Panc1 (cell line): ENCODE measurements around the gene NEAT1.

ENCODE experiments used
- SIN3A ChIP-seq: IDR thresholded peaks from 2 replicates; pipeline ENCODE4 v1.6.1; 2012; ENCODE audit warnings: low read depth, mild to moderate bottlenecking, low read length, moderate library complexity, borderline replicate concordance; ENCODE audit not compliant: insufficient read depth
- TCF7L2 ChIP-seq: IDR thresholded peaks from 2 replicates; pipeline ENCODE4 v1.6.1; 2011; ENCODE audit warnings: mild to moderate bottlenecking, low read depth, low read length, inconsistent platforms
- TF ChIP-seq, protein P1 (sequence below), 2 experiments: IDR thresholded peaks; 2 replicates each; pipeline ENCODE4 v1.6.1; 2011 to 2012; ENCODE audit warnings: low read depth in 2 of 2, control low read depth in 1 of 2, low read length in 1 of 2, mild to moderate bottlenecking in 1 of 2, moderate library complexity in 1 of 2; ENCODE audit not compliant: insufficient read depth in 1 of 2
- TF ChIP-seq, protein P2 (sequence below): fragments of 450-650 bp; IDR thresholded peaks from 2 replicates; pipeline ENCODE4 v1.5.1; 2017; ENCODE audit warnings: mild to moderate bottlenecking

- TF ChIP-seq TCF7L2: peak; percentile 97
- TF ChIP-seq, protein P1, sequence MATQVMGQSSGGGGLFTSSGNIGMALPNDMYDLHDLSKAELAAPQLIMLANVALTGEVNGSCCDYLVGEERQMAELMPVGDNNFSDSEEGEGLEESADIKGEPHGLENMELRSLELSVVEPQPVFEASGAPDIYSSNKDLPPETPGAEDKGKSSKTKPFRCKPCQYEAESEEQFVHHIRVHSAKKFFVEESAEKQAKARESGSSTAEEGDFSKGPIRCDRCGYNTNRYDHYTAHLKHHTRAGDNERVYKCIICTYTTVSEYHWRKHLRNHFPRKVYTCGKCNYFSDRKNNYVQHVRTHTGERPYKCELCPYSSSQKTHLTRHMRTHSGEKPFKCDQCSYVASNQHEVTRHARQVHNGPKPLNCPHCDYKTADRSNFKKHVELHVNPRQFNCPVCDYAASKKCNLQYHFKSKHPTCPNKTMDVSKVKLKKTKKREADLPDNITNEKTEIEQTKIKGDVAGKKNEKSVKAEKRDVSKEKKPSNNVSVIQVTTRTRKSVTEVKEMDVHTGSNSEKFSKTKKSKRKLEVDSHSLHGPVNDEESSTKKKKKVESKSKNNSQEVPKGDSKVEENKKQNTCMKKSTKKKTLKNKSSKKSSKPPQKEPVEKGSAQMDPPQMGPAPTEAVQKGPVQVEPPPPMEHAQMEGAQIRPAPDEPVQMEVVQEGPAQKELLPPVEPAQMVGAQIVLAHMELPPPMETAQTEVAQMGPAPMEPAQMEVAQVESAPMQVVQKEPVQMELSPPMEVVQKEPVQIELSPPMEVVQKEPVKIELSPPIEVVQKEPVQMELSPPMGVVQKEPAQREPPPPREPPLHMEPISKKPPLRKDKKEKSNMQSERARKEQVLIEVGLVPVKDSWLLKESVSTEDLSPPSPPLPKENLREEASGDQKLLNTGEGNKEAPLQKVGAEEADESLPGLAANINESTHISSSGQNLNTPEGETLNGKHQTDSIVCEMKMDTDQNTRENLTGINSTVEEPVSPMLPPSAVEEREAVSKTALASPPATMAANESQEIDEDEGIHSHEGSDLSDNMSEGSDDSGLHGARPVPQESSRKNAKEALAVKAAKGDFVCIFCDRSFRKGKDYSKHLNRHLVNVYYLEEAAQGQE (IDR thresholded peaks at IDR 0.05; ENCODE audit: insufficient read depth in 1 of 2, low read depth in 2 of 2, low read length in 1 of 2): no peak
- TF ChIP-seq, protein P2, sequence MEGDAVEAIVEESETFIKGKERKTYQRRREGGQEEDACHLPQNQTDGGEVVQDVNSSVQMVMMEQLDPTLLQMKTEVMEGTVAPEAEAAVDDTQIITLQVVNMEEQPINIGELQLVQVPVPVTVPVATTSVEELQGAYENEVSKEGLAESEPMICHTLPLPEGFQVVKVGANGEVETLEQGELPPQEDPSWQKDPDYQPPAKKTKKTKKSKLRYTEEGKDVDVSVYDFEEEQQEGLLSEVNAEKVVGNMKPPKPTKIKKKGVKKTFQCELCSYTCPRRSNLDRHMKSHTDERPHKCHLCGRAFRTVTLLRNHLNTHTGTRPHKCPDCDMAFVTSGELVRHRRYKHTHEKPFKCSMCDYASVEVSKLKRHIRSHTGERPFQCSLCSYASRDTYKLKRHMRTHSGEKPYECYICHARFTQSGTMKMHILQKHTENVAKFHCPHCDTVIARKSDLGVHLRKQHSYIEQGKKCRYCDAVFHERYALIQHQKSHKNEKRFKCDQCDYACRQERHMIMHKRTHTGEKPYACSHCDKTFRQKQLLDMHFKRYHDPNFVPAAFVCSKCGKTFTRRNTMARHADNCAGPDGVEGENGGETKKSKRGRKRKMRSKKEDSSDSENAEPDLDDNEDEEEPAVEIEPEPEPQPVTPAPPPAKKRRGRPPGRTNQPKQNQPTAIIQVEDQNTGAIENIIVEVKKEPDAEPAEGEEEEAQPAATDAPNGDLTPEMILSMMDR: no peak
- TF ChIP-seq SIN3A: peak; percentile 52
These were observed 3.7 kb upstream of the NEAT1 start for GRCh38 chr11:65418681-65419459.
